Measurements from ENCODE around the gene TMEM184A. TPM values are rescaled to one million over a fixed set of nuclear protein-coding genes. Genes with fewer than 3 reads are reported as not detected.

The TMEM184A gene
- total and polyA plus RNA-seq, 8 donors, result 3.8 to 99.4 (median 17.2) TPM

- no peak for DNase-seq
- H3K27ac ChIP-seq, result peak overlapping the region; percentile 78 to 88 (median 82)
- no peaks in the 10 kb centered on the region for H3K9me3 ChIP-seq
- H3K36me3 ChIP-seq, result peaks cover 0 to 12% (median 12%) of the 10 kb centered on the region in 4 donors
- TF ChIP-seq EP300 (IDR thresholded peaks at IDR 0.05) (no peak), POLR2A (IDR thresholded peaks at IDR 0.05) (no peak), CTCF (IDR thresholded peaks at IDR 0.05) (no peak), POLR2AphosphoS5 (IDR thresholded peaks at IDR 0.05) (no peak)
- intact Hi-C loops (cut with DNase I; ENCODE audit: low total_unique reads), result no loop called here
- peaks cover 0 to 12% (median 0%) of the 10 kb centered on the region in 3 donors for H3K27me3 ChIP-seq
- peak overlapping the region; percentile 26 to 40 (median 30) for H3K4me3 ChIP-seq
- peaks cover 12 to 45% (median 41%) of the 10 kb centered on the region in 4 donors for H3K4me1 ChIP-seq
- WGBS, 5 donors, result 64 to 77% (median 69%) methylated on average over 19 to 20 of the region's 20 CpGs
Measured at GRCh38 chr7:1554333-1555045, 1.5 kb downstream of the TMEM184A start.

- peaks cover 0 to 12% (median 0%) of the 10 kb centered on the region in 3 donors for H3K27me3 ChIP-seq
- peak overlapping the region in 2 of 5 donors; percentile 1 to 88 for H3K27ac ChIP-seq
- peak in 1 of 2 donors; percentile 9 for DNase-seq
- H3K36me3 ChIP-seq, result peaks cover 0 to 20% (median 19%) of the 10 kb centered on the region in 4 donors
- H3K4me3 ChIP-seq, result no peak overlapping the region
- TF ChIP-seq EP300 (IDR thresholded peaks at IDR 0.05), result no peak
- H3K9me3 ChIP-seq, result no peaks in the 10 kb centered on the region
- 80 to 90% (median 86%) methylated on average over 26 to 28 of the region's 28 CpGs for WGBS, 5 donors
- H3K4me1 ChIP-seq, result peaks cover 7 to 37% (median 34%) of the 10 kb centered on the region in 4 donors
- intact Hi-C loops (cut with DNase I; ENCODE audit: low total_unique reads), result no loop called here
Measured at GRCh38 chr7:1553512-1554210, 2.3 kb downstream of the TMEM184A start.

GRCh38 chr7:1552200-1552599 lies 3.8 kb downstream of the TMEM184A start:
- no peak for DNase-seq
- Histone ChIP-seq H3K27me3 (peaks cover 0 to 8% (median 0%) of the 10 kb centered on the region in 3 donors), H3K36me3 (peaks cover 0 to 33% (median 23%) of the 10 kb centered on the region in 4 donors), H3K27ac (no peak overlapping the region), H3K4me1 (peaks cover 5 to 29% (median 24%) of the 10 kb centered on the region in 4 donors), H3K9me3 (no peaks in the 10 kb centered on the region), H3K4me3 (no peak overlapping the region)
- no peak for TF ChIP-seq POLR2AphosphoS5 (IDR thresholded peaks at IDR 0.05)
- no peak for TF ChIP-seq EP300 (IDR thresholded peaks at IDR 0.05)
- no peak for TF ChIP-seq CTCF (IDR thresholded peaks at IDR 0.05)
- no peak for TF ChIP-seq POLR2A (IDR thresholded peaks at IDR 0.05)
- WGBS, 5 donors, result 80 to 87% (median 86%) methylated on average over 7 of the region's 7 CpGs
- intact Hi-C loops (cut with DNase I; ENCODE audit: low total_unique reads), result no loop called here

- no peak for DNase-seq
- peaks cover 0 to 1% (median 0%) of the 10 kb centered on the region in 3 donors for H3K27me3 ChIP-seq
- no peaks in the 10 kb centered on the region for H3K9me3 ChIP-seq
- TF ChIP-seq CTCF (IDR thresholded peaks at IDR 0.05) (no peak), EP300 (IDR thresholded peaks at IDR 0.05) (no peak), POLR2A (IDR thresholded peaks at IDR 0.05) (no peak), POLR2AphosphoS5 (IDR thresholded peaks at IDR 0.05) (no peak)
- no peak overlapping the region for H3K27ac ChIP-seq
- no peak overlapping the region for H3K4me3 ChIP-seq
- H3K36me3 ChIP-seq, result peaks cover 0 to 42% (median 23%) of the 10 kb centered on the region in 4 donors
- 86 to 96% (median 95%) methylated on average over 14 to 17 of the region's 17 CpGs for WGBS, 5 donors
- peaks cover 4 to 26% (median 23%) of the 10 kb centered on the region in 4 donors for H3K4me1 ChIP-seq
- intact Hi-C loops (cut with DNase I; ENCODE audit: low total_unique reads), result no loop called here
Measured at GRCh38 chr7:1550846-1551155, 5.2 kb downstream of the TMEM184A start.
